ENCODE data around the gene CPAMD8. TPM values are rescaled to one million over a fixed set of nuclear protein-coding genes. Genes with fewer than 3 reads are reported as not detected.

The CPAMD8 gene
- total and polyA plus RNA-seq, 12 donors: 3.1 to 33.7 (median 9.2) TPM

GRCh38 chr19:17074634-17075034 is 48.0 kb upstream of the CPAMD8 start:
- no peak for DNase-seq
- peak overlapping the region; percentile 33 to 73 (median 53) for H3K4me3 ChIP-seq
- no peaks in the 10 kb centered on the region for H3K27me3 ChIP-seq
- H3K4me1 ChIP-seq (replicated peaks in 1 of 2): peaks cover 28 to 40% of the 10 kb centered on the region in 2 donors
- intact Hi-C loops (cut with DNase I): no loop called here
- TF ChIP-seq POLR2A (IDR thresholded peaks at IDR 0.05): no peak
- TF ChIP-seq CTCF (IDR thresholded peaks at IDR 0.05): no peak
- H3K9me3 ChIP-seq (replicated peaks in 1 of 3): no peaks in the 10 kb centered on the region
- peak overlapping the region; percentile 77 to 95 (median 83) for H3K27ac ChIP-seq
- H3K36me3 ChIP-seq (replicated peaks in 1 of 2): no peaks in the 10 kb centered on the region
- 3 to 16% (median 13%) methylated on average over 6 to 11 of the region's 11 CpGs for WGBS, 4 donors

- 40 to 60% (median 44%) methylated on average over 7 to 18 of the region's 18 CpGs for WGBS, 4 donors
Measured at GRCh38 chr19:17073869-17074633, 47.4 kb upstream of the CPAMD8 start.

GRCh38 chr19:17070912-17071311 is 44.3 kb upstream of the CPAMD8 start:
- no peak for TF ChIP-seq POLR2A (IDR thresholded peaks at IDR 0.05)
- no peak for TF ChIP-seq CTCF (IDR thresholded peaks at IDR 0.05)

More at GRCh38 chr19:17073869-17074633, 47.4 kb upstream of the CPAMD8 start:
- intact Hi-C loops (cut with DNase I): no loop called here
- peaks cover 23 to 34% of the 10 kb centered on the region in 2 donors for H3K4me1 ChIP-seq (replicated peaks in 1 of 2)
- H3K9me3 ChIP-seq (replicated peaks in 1 of 3): no peaks in the 10 kb centered on the region
- TF ChIP-seq POLR2A (IDR thresholded peaks at IDR 0.05) (no peak), CTCF (IDR thresholded peaks at IDR 0.05) (no peak)
- peak in 4 of 7 donors; percentile 59 to 73 (median 63) for DNase-seq
- no peaks in the 10 kb centered on the region for H3K27me3 ChIP-seq
- H3K36me3 ChIP-seq (replicated peaks in 1 of 2): no peaks in the 10 kb centered on the region
- peak overlapping the region in 3 of 5 donors; percentile 77 to 95 (median 83) for H3K27ac ChIP-seq
- peak overlapping the region in 2 of 4 donors; percentile 72 to 73 for H3K4me3 ChIP-seq

GRCh38 chr19:17070421-17070820 is 43.8 kb upstream of the CPAMD8 start:
- intact Hi-C loops (cut with DNase I): no loop called here
- Histone ChIP-seq H3K27ac (no peak overlapping the region), H3K4me1 (replicated peaks in 1 of 2) (peaks cover 9 to 11% of the 10 kb centered on the region in 2 donors), H3K36me3 (replicated peaks in 1 of 2) (no peaks in the 10 kb centered on the region), H3K9me3 (replicated peaks in 1 of 3) (no peaks in the 10 kb centered on the region), H3K27me3 (no peaks in the 10 kb centered on the region), H3K4me3 (no peak overlapping the region)
- TF ChIP-seq POLR2A (IDR thresholded peaks at IDR 0.05) (no peak), CTCF (IDR thresholded peaks at IDR 0.05) (no peak)
- WGBS, 4 donors: 91 to 94% (median 93%) methylated on average over 12 of the region's 12 CpGs
- no peak for DNase-seq

More at GRCh38 chr19:17070912-17071311, 44.3 kb upstream of the CPAMD8 start:
- 86 to 92% (median 89%) methylated on average over 6 to 7 of the region's 7 CpGs for WGBS, 4 donors
- intact Hi-C loops (cut with DNase I): no loop called here
- Histone ChIP-seq H3K27me3 (no peaks in the 10 kb centered on the region), H3K4me3 (no peak overlapping the region), H3K9me3 (replicated peaks in 1 of 3) (no peaks in the 10 kb centered on the region), H3K36me3 (replicated peaks in 1 of 2) (no peaks in the 10 kb centered on the region), H3K4me1 (replicated peaks in 1 of 2) (peaks cover 9 to 11% of the 10 kb centered on the region in 2 donors), H3K27ac (no peak overlapping the region)
- DNase-seq: no peak

All from adrenal gland (tissue), 12 donors.